ENCODE results near the gene MAP9. TPM values are rescaled to one million over a fixed set of nuclear protein-coding genes. Genes with fewer than 3 reads are reported as not detected.

The MAP9 gene
- 44.8 TPM for total RNA-seq

GRCh38 chr4:155376387-155377268 lies at the start of gene MAP9:
Gene MAP9, minus strand, starts transcription at chr4:155376965. Its CDS starts 1,115 bp downstream, at chr4:155375850.

Small RNA genes lying within 50 kb of the gene (small RNA-seq; reads per million reads assigned to genes)
- gene AC097467.4 (ENCODE audit: low replicate concordance) (not detected), gene YWHAEP4 (ENCODE audit: low replicate concordance) (not detected)

Other genes starting within 250 kb of the MAP9 start
- 1.3 TPM for gene NPY2R, start 168.3 kb downstream of the MAP9 start, total RNA-seq